Neuronal stem cell (in vitro differentiated cells): ENCODE results near the gene CD8B2.

Source experiments
- DNase-seq: peaks from one replicate; pipeline ENCODE4 v3.0.0-alpha.2; 2013; ENCODE audit warnings: low spot score
- H2AFZ ChIP-seq: one replicate; pipeline ENCODE4 v1.6.1; 2013; ENCODE audit warnings: mild to moderate bottlenecking, low read length, inconsistent platforms
- H2AK5ac ChIP-seq: 2 replicates; pipeline ENCODE4 v1.6.1; 2013; ENCODE audit warnings: low read depth, mild to moderate bottlenecking, inconsistent platforms, low read length, moderate library complexity, mixed read lengths
- H2BK120ac ChIP-seq: 2 replicates; pipeline ENCODE4 v1.6.1; 2013; ENCODE audit warnings: low read depth, mild to moderate bottlenecking, inconsistent platforms, low read length, moderate library complexity, mixed read lengths
- H2BK12ac ChIP-seq: one replicate; pipeline ENCODE4 v1.6.1; 2013; ENCODE audit warnings: low read length, inconsistent platforms
- H2BK15ac ChIP-seq: 2 replicates; pipeline ENCODE4 v1.6.1; 2013; ENCODE audit warnings: mild to moderate bottlenecking, low read length, inconsistent platforms, mixed read lengths
- H2BK5ac ChIP-seq: one replicate; pipeline ENCODE4 v1.6.1; 2013; ENCODE audit warnings: inconsistent platforms, mild to moderate bottlenecking, low read length, moderate library complexity
- H3K14ac ChIP-seq: one replicate; pipeline ENCODE4 v1.6.1; 2013; ENCODE audit warnings: low read length, inconsistent platforms
- H3K18ac ChIP-seq: 2 replicates; pipeline ENCODE4 v1.6.1; 2013; ENCODE audit warnings: low read length, inconsistent platforms
- H3K23ac ChIP-seq: 2 replicates; pipeline ENCODE4 v1.6.1; 2013; ENCODE audit warnings: low read depth, mild to moderate bottlenecking, mixed read lengths, low read length, inconsistent platforms; ENCODE audit not compliant: poor library complexity
- H3K27ac ChIP-seq: replicated peaks from 3 replicates; pipeline ENCODE4 v1.5.1; 2013; ENCODE audit warnings: low read length, inconsistent platforms
- H3K27me3 ChIP-seq, 3 experiments: 2 replicates each; pipeline ENCODE4 v1.6.1; 2013; ENCODE audit warnings: low read length in 3 of 3, mild to moderate bottlenecking in 2 of 3, inconsistent platforms in 1 of 3, low read depth in 1 of 3, mixed read lengths in 1 of 3, moderate library complexity in 1 of 3; ENCODE audit not compliant: control insufficient read depth in 3 of 3, insufficient read depth in 3 of 3
- H3K36me3 ChIP-seq, 2 donors: replicated peaks in 1 of 2; 2 replicates each; pipeline ENCODE4 v1.6.1; 2013; ENCODE audit warnings: low read length in 2 of 2; ENCODE audit not compliant: control insufficient read depth in 2 of 2, insufficient read depth in 2 of 2
- H3K4ac ChIP-seq: 2 replicates; pipeline ENCODE4 v1.6.1; 2013; ENCODE audit warnings: inconsistent platforms, mild to moderate bottlenecking, low read length, moderate library complexity
- H3K4me1 ChIP-seq, 2 donors: 1 replicate in 1 of 2; 2 replicates in 1 of 2; pipeline ENCODE4 v1.6.1; 2013; ENCODE audit warnings: low read length in 2 of 2, low read depth in 1 of 2; ENCODE audit not compliant: control insufficient read depth in 2 of 2, insufficient read depth in 1 of 2
- H3K4me2 ChIP-seq: one replicate; pipeline ENCODE4 v1.6.1; 2013; ENCODE audit warnings: mild to moderate bottlenecking, low read length, inconsistent platforms; ENCODE audit not compliant: insufficient read depth, poor library complexity, severe bottlenecking
- H3K4me3 ChIP-seq, 2 donors: 2 replicates each; pipeline ENCODE4 v1.5.1; 2013; ENCODE audit warnings: low read length in 2 of 2, mild to moderate bottlenecking in 2 of 2, inconsistent platforms in 1 of 2, moderate library complexity in 1 of 2
- H3K79me1 ChIP-seq: one replicate; pipeline ENCODE4 v1.6.1; 2013; ENCODE audit warnings: low read depth, mild to moderate bottlenecking, inconsistent platforms, low read length, moderate library complexity
- H3K9ac ChIP-seq: one replicate; pipeline ENCODE4 v1.6.1; 2013; ENCODE audit warnings: mild to moderate bottlenecking, low read depth, low read length, inconsistent platforms; ENCODE audit not compliant: poor library complexity
- H3K9me3 ChIP-seq, 2 donors: replicated peaks in 1 of 2; 2 replicates each; pipeline versions ENCODE3 to v1.6.1; 2013; ENCODE audit warnings: low read length in 2 of 2, mild to moderate bottlenecking in 2 of 2, inconsistent platforms in 1 of 2, low read depth in 1 of 2, mixed read lengths in 1 of 2, moderate library complexity in 1 of 2; ENCODE audit not compliant: control insufficient read depth in 2 of 2, insufficient read depth in 1 of 2
- H4K8ac ChIP-seq: one replicate; pipeline ENCODE4 v1.6.1; 2013; ENCODE audit warnings: low read depth, mild to moderate bottlenecking, inconsistent platforms, low read length, moderate library complexity
- H4K91ac ChIP-seq: one replicate; pipeline ENCODE4 v1.6.1; 2013; ENCODE audit warnings: low read length, low read depth, mild to moderate bottlenecking, inconsistent platforms; ENCODE audit not compliant: poor library complexity
- WGBS, 2 donors: extraction: QIAGEN DNeasy Blood & Tissue Kit; methylation state at CpG; one replicate each; pipeline ENCODE4 v1.1.7; 2013; ENCODE audit warnings: missing lambda C conversion rate in 2 of 2, mixed read lengths in 1 of 2; ENCODE audit not compliant: insufficient read length in 2 of 2, insufficient replicate concordance in 1 of 2; ENCODE audit errors: extremely low coverage in 2 of 2; 5-methylcytosine and 5-hydroxymethylcytosine counted together

CD8B2 gene

DNA sequence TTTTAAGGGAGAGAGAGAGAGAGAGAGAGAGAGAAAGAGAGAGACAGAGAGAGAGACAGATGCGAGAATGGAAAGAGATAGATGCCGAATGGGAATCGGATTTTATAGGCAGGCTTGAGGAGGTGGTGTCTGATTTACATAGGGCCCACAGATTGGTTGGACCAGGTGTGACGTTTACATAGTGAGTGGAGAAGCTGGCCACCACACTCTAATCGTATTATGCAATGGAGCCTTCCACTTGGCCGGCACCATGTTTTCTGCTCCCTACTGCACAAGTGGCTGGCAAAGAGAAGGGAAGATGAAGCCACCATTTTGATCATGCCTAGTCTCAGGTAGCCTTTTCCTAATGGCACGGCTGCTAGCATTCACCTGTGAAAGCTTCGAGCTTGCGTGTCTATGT, 33.9 kb downstream of the CD8B2 start:
- Histone ChIP-seq H3K4me2 (no peak overlapping the region), H2AFZ (no peak overlapping the region), H3K14ac (no peak overlapping the region), H2BK5ac (no peak overlapping the region), H3K4me1 (no peaks in the 10 kb centered on the region), H3K4ac (no peak overlapping the region), H2AK5ac (no peak overlapping the region), H2BK15ac (no peak overlapping the region), H3K36me3 (no peaks in the 10 kb centered on the region), H3K23ac (no peak overlapping the region), H2BK12ac (no peak overlapping the region), H2BK120ac (no peak overlapping the region), H3K18ac (no peak overlapping the region), H3K9me3 (peaks cover 0 to 2% of the 10 kb centered on the region in 2 donors), H4K8ac (no peak overlapping the region), H3K9ac (no peak overlapping the region), H4K91ac (no peak overlapping the region), H3K79me1 (no peaks in the 10 kb centered on the region), H3K27me3 (no peaks in the 10 kb centered on the region), H3K4me3 (no peak overlapping the region), H3K27ac (no peak overlapping the region)
- no peak for DNase-seq
- WGBS, 2 donors: no CpG with 5 or more reads among the region's 9 CpGs

- no peak overlapping the region for H2BK12ac ChIP-seq
- H2BK5ac ChIP-seq: no peak overlapping the region
- no peak overlapping the region for H3K9ac ChIP-seq
- no peak overlapping the region for H3K23ac ChIP-seq
- no peak overlapping the region for H4K91ac ChIP-seq
- H3K4me1 ChIP-seq: no peaks in the 10 kb centered on the region
- no peak overlapping the region for H2AFZ ChIP-seq
- H3K14ac ChIP-seq: no peak overlapping the region
- no CpG with 5 or more reads among the region's 6 CpGs for WGBS, 2 donors
- no peak overlapping the region for H4K8ac ChIP-seq
- H3K9me3 ChIP-seq: peaks cover 0 to 2% of the 10 kb centered on the region in 2 donors
- H3K4me2 ChIP-seq: no peak overlapping the region
- no peaks in the 10 kb centered on the region for H3K36me3 ChIP-seq
- no peak overlapping the region for H3K27ac ChIP-seq
- H3K4me3 ChIP-seq: no peak overlapping the region
- H3K18ac ChIP-seq: no peak overlapping the region
- H3K27me3 ChIP-seq: no peaks in the 10 kb centered on the region
- no peaks in the 10 kb centered on the region for H3K79me1 ChIP-seq
- no peak overlapping the region for H2AK5ac ChIP-seq
- H3K4ac ChIP-seq: no peak overlapping the region
- no peak overlapping the region for H2BK15ac ChIP-seq
- DNase-seq: no peak
- H2BK120ac ChIP-seq: no peak overlapping the region
These were observed 37.0 kb downstream of the CD8B2 start for GRCh38 chr2:106523976-106524665.

DNA sequence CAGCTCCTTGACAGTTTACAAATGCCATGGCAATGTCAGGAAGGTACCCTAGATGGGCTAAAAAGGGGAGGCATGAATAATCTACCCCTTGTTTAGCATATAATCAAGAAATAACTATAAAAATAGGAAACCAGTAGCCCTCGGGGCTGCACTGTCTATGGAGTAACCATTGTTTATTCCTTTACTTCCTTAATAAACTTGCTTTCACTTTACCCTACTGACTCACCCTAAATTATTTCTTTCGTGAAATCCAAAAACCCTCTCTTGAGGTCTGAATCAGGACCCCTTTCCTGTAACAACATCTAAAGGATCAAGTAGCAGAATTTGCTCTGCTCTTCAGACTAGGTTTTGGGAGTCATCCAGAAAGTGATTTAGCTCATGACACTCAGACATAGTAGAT, 43.7 kb downstream of the CD8B2 start:
- DNase-seq: no peak
- Histone ChIP-seq H4K8ac (no peak overlapping the region), H3K14ac (no peak overlapping the region), H3K79me1 (no peaks in the 10 kb centered on the region), H3K36me3 (no peaks in the 10 kb centered on the region), H3K4me1 (peaks cover 0 to 6% of the 10 kb centered on the region in 2 donors), H3K4me2 (no peak overlapping the region), H3K4ac (no peak overlapping the region), H3K27ac (no peak overlapping the region), H2BK12ac (no peak overlapping the region), H2AK5ac (no peak overlapping the region), H3K9me3 (no peaks in the 10 kb centered on the region), H3K4me3 (no peak overlapping the region), H2AFZ (no peak overlapping the region), H2BK15ac (no peak overlapping the region), H2BK120ac (no peak overlapping the region), H4K91ac (no peak overlapping the region), H3K27me3 (no peaks in the 10 kb centered on the region), H2BK5ac (no peak overlapping the region), H3K18ac (no peak overlapping the region), H3K9ac (no peak overlapping the region), H3K23ac (no peak overlapping the region)
- WGBS, 2 donors: no CpG with 5 or more reads among the region's 2 CpGs

GRCh38 chr2:106531676-106532214, 44.6 kb downstream of the CD8B2 start:
- H3K79me1 ChIP-seq: no peaks in the 10 kb centered on the region

More at GRCh38 chr2:106531676-106532214, 44.6 kb downstream of the CD8B2 start:
- no peak for DNase-seq
- no peak overlapping the region for H4K91ac ChIP-seq
- peaks cover 0 to 6% of the 10 kb centered on the region in 2 donors for H3K4me1 ChIP-seq
- H3K9me3 ChIP-seq: no peaks in the 10 kb centered on the region
- no peak overlapping the region for H2AK5ac ChIP-seq
- H3K4me2 ChIP-seq: no peak overlapping the region
- H3K23ac ChIP-seq: no peak overlapping the region
- H3K9ac ChIP-seq: no peak overlapping the region
- no peak overlapping the region for H3K27ac ChIP-seq
- no peak overlapping the region for H2BK5ac ChIP-seq
- no peak overlapping the region for H3K14ac ChIP-seq
- no peak overlapping the region for H3K4me3 ChIP-seq
- no CpG with 5 or more reads among the region's 7 CpGs for WGBS, 2 donors
- no peaks in the 10 kb centered on the region for H3K27me3 ChIP-seq
- no peaks in the 10 kb centered on the region for H3K36me3 ChIP-seq
- H3K18ac ChIP-seq: peak overlapping the region; percentile 35
- H3K4ac ChIP-seq: no peak overlapping the region
- no peak overlapping the region for H2BK12ac ChIP-seq
- H2BK15ac ChIP-seq: no peak overlapping the region
- H2BK120ac ChIP-seq: no peak overlapping the region
- no peak overlapping the region for H2AFZ ChIP-seq
- no peak overlapping the region for H4K8ac ChIP-seq
